HG02571 (cell line): Measurements from ENCODE around the gene ORM2.
A peak's percentile ranks its signal among the peaks of the same experiment; 100 is the strongest.

ENCODE experiments used
- ATAC-seq: cut with Tn5 transposase; IDR thresholded peaks from one replicate; pipeline ENCODE4 v1.9.1; 2021; ENCODE audit warnings: mild to moderate bottlenecking, moderate library complexity; ENCODE audit not compliant: unreplicated experiment

Gene ORM2

GRCh38 chr9:114367772-114368569 is 38.3 kb downstream of the ORM2 start:
- no peak for ATAC-seq

GRCh38 chr9:114369216-114370130 is 39.8 kb downstream of the ORM2 start:
- no peak for ATAC-seq

GRCh38 chr9:114370251-114370967 is 40.7 kb downstream of the ORM2 start:
- no peak for ATAC-seq

- no peak for ATAC-seq
Observed at GRCh38 chr9:114370968-114371320, 41.3 kb downstream of the ORM2 start.

- no peak for ATAC-seq
Observed at GRCh38 chr9:114371343-114371944, 41.8 kb downstream of the ORM2 start.

- no peak for ATAC-seq
Observed at GRCh38 chr9:114371973-114372917, 42.6 kb downstream of the ORM2 start.

GRCh38 chr9:114372921-114373448 is 43.3 kb downstream of the ORM2 start:
- peak; percentile 88 for ATAC-seq

- no peak for ATAC-seq
Observed at GRCh38 chr9:114373960-114374730, 44.5 kb downstream of the ORM2 start.

- no peak for ATAC-seq
Observed at GRCh38 chr9:114374936-114375335, 45.3 kb downstream of the ORM2 start.

- ATAC-seq: no peak
Observed at GRCh38 chr9:114375386-114376175, 45.9 kb downstream of the ORM2 start.

GRCh38 chr9:114376586-114377445 is 47.1 kb downstream of the ORM2 start:
- ATAC-seq: no peak

- no peak for ATAC-seq
Observed at GRCh38 chr9:114378016-114378415, 48.3 kb downstream of the ORM2 start.

GRCh38 chr9:114378883-114379282 is 49.2 kb downstream of the ORM2 start:
- ATAC-seq: no peak
